T-helper 2 cell treated with Interferon-gamma antibody and Interleukin-4, amounts not matched to agents 5 μg/mL and 100 μg/mL, for 36 hours (primary cell): Measurements from ENCODE around the gene RTL5.

Source experiments
- DNase-seq: peaks from one replicate; pipeline ENCODE4 v3.0.0; 2021; ENCODE audit warnings: low spot score
- H3K27ac Mint-ChIP-seq: one replicate; pipeline ENCODE4 v1.8.0; 2021; ENCODE audit warnings: mild to moderate bottlenecking, mixed read lengths
- H3K27me3 Mint-ChIP-seq: one replicate; pipeline ENCODE4 v1.8.0; 2021; ENCODE audit warnings: low read depth, mixed read lengths
- H3K36me3 Mint-ChIP-seq: one replicate; pipeline ENCODE4 v1.8.0; 2021; ENCODE audit warnings: low read depth, mixed read lengths
- H3K4me1 Mint-ChIP-seq: one replicate; pipeline ENCODE4 v1.8.0; 2021; ENCODE audit warnings: low read depth, mixed read lengths
- H3K4me3 Mint-ChIP-seq: one replicate; pipeline ENCODE4 v1.8.0; 2022; ENCODE audit warnings: mild to moderate bottlenecking, moderate library complexity, mixed read lengths
- H3K9me3 Mint-ChIP-seq: one replicate; pipeline ENCODE4 v1.8.0; 2021; ENCODE audit warnings: mixed read lengths

The RTL5 gene

GRCh38 chrX:72141372-72142004 lies 9.8 kb upstream of the RTL5 start:
- Mint-ChIP-seq H3K27me3 (peaks cover 33% of the 10 kb centered on the region), H3K4me1 (peaks cover 20% of the 10 kb centered on the region), H3K36me3 (no peaks in the 10 kb centered on the region), H3K9me3 (no peaks in the 10 kb centered on the region), H3K4me3 (peak overlapping the region; percentile 56), H3K27ac (peak overlapping the region; percentile 70)
- no peak for DNase-seq

- DNase-seq = no peak
- Mint-ChIP-seq H3K4me3 (no peak overlapping the region), H3K36me3 (no peaks in the 10 kb centered on the region), H3K27me3 (peaks cover 37% of the 10 kb centered on the region), H3K9me3 (no peaks in the 10 kb centered on the region), H3K4me1 (peaks cover 19% of the 10 kb centered on the region), H3K27ac (no peak overlapping the region)
These were observed 7.8 kb upstream of the RTL5 start for GRCh38 chrX:72139538-72139937.

- H3K4me1 Mint-ChIP-seq = peaks cover 12% of the 10 kb centered on the region
- H3K4me3 Mint-ChIP-seq = no peak overlapping the region
- DNase-seq = no peak
- H3K27me3 Mint-ChIP-seq = peaks cover 41% of the 10 kb centered on the region
- H3K27ac Mint-ChIP-seq = no peak overlapping the region
- no peaks in the 10 kb centered on the region for H3K36me3 Mint-ChIP-seq
- no peaks in the 10 kb centered on the region for H3K9me3 Mint-ChIP-seq
These were observed 6.3 kb upstream of the RTL5 start for GRCh38 chrX:72137846-72138495.

GRCh38 chrX:72133851-72134546 lies 2.3 kb upstream of the RTL5 start:
- peaks cover 49% of the 10 kb centered on the region for H3K27me3 Mint-ChIP-seq
- peaks cover 2% of the 10 kb centered on the region for H3K4me1 Mint-ChIP-seq
- DNase-seq = no peak
- H3K4me3 Mint-ChIP-seq = no peak overlapping the region
- no peaks in the 10 kb centered on the region for H3K36me3 Mint-ChIP-seq
- H3K9me3 Mint-ChIP-seq = no peaks in the 10 kb centered on the region
- H3K27ac Mint-ChIP-seq = no peak overlapping the region

GRCh38 chrX:72132456-72132855 lies 741 bp upstream of the RTL5 start:
- DNase-seq = no peak
- Mint-ChIP-seq H3K4me3 (no peak overlapping the region), H3K9me3 (no peaks in the 10 kb centered on the region), H3K4me1 (peaks cover 5% of the 10 kb centered on the region), H3K27me3 (peaks cover 55% of the 10 kb centered on the region), H3K36me3 (no peaks in the 10 kb centered on the region), H3K27ac (no peak overlapping the region)

GRCh38 chrX:72130762-72131250 lies 909 bp downstream of the RTL5 start:
- Mint-ChIP-seq H3K36me3 (no peaks in the 10 kb centered on the region), H3K9me3 (no peaks in the 10 kb centered on the region), H3K4me1 (peaks cover 10% of the 10 kb centered on the region), H3K27me3 (peaks cover 56% of the 10 kb centered on the region), H3K4me3 (no peak overlapping the region), H3K27ac (no peak overlapping the region)
- DNase-seq = no peak

GRCh38 chrX:72130156-72130761 lies 1.5 kb downstream of the RTL5 start:
- Mint-ChIP-seq H3K36me3 (no peaks in the 10 kb centered on the region), H3K9me3 (no peaks in the 10 kb centered on the region), H3K4me3 (no peak overlapping the region), H3K27me3 (peaks cover 57% of the 10 kb centered on the region), H3K4me1 (peaks cover 12% of the 10 kb centered on the region), H3K27ac (no peak overlapping the region)
- DNase-seq = no peak

GRCh38 chrX:72129661-72130060 lies 2.1 kb downstream of the RTL5 start:
- Mint-ChIP-seq H3K36me3 (no peaks in the 10 kb centered on the region), H3K27me3 (peaks cover 57% of the 10 kb centered on the region), H3K4me3 (no peak overlapping the region), H3K27ac (no peak overlapping the region), H3K4me1 (peaks cover 17% of the 10 kb centered on the region), H3K9me3 (no peaks in the 10 kb centered on the region)
- DNase-seq = no peak

- H3K4me3 Mint-ChIP-seq = no peak overlapping the region
- peaks cover 17% of the 10 kb centered on the region for H3K4me1 Mint-ChIP-seq
- H3K27me3 Mint-ChIP-seq = peaks cover 58% of the 10 kb centered on the region
- no peak for DNase-seq
- no peaks in the 10 kb centered on the region for H3K9me3 Mint-ChIP-seq
- H3K27ac Mint-ChIP-seq = no peak overlapping the region
- H3K36me3 Mint-ChIP-seq = no peaks in the 10 kb centered on the region
These were observed 2.8 kb downstream of the RTL5 start for GRCh38 chrX:72128881-72129280.

GRCh38 chrX:72128183-72128834 lies 3.4 kb downstream of the RTL5 start:
- Mint-ChIP-seq H3K27me3 (peaks cover 55% of the 10 kb centered on the region), H3K4me3 (no peak overlapping the region), H3K4me1 (peaks cover 19% of the 10 kb centered on the region)

GRCh38 chrX:72127332-72127731 lies 4.4 kb downstream of the RTL5 start:
- DNase-seq = no peak
- H3K9me3 Mint-ChIP-seq = no peaks in the 10 kb centered on the region
- H3K27me3 Mint-ChIP-seq = peaks cover 51% of the 10 kb centered on the region
- H3K4me1 Mint-ChIP-seq = peaks cover 29% of the 10 kb centered on the region
- H3K27ac Mint-ChIP-seq = no peak overlapping the region
- H3K4me3 Mint-ChIP-seq = no peak overlapping the region
- H3K36me3 Mint-ChIP-seq = no peaks in the 10 kb centered on the region

More at GRCh38 chrX:72128183-72128834, 3.4 kb downstream of the RTL5 start:
- H3K27ac Mint-ChIP-seq = no peak overlapping the region
- H3K36me3 Mint-ChIP-seq = no peaks in the 10 kb centered on the region
- DNase-seq = no peak
- H3K9me3 Mint-ChIP-seq = no peaks in the 10 kb centered on the region

- H3K4me3 Mint-ChIP-seq = no peak overlapping the region
These were observed 5.1 kb downstream of the RTL5 start for GRCh38 chrX:72126539-72127140.

GRCh38 chrX:72126048-72126415 lies 5.7 kb downstream of the RTL5 start:
- DNase-seq = no peak
- Mint-ChIP-seq H3K9me3 (no peaks in the 10 kb centered on the region), H3K27ac (no peak overlapping the region), H3K27me3 (peaks cover 44% of the 10 kb centered on the region), H3K36me3 (no peaks in the 10 kb centered on the region), H3K4me3 (no peak overlapping the region), H3K4me1 (peaks cover 34% of the 10 kb centered on the region)

More at GRCh38 chrX:72126539-72127140, 5.1 kb downstream of the RTL5 start:
- DNase-seq = peak; percentile 63
- H3K36me3 Mint-ChIP-seq = no peaks in the 10 kb centered on the region
- peaks cover 31% of the 10 kb centered on the region for H3K4me1 Mint-ChIP-seq
- H3K27me3 Mint-ChIP-seq = peaks cover 48% of the 10 kb centered on the region
- H3K9me3 Mint-ChIP-seq = no peaks in the 10 kb centered on the region
- no peak overlapping the region for H3K27ac Mint-ChIP-seq
